Natural killer cell (primary cell): ENCODE measurements around the gene KLK14. TPM values are rescaled to one million over a fixed set of nuclear protein-coding genes. Genes with fewer than 3 reads are reported as not detected.

Experiments
- ATAC-seq, 3 donors: fragments of 150-1000 bp in 2 of 3; fragments of 200-7000 bp in 1 of 3; cut with Tn5 transposase; 1 replicate in 1 of 3; 2 replicates in 2 of 3; pipeline ENCODE4 v1.10.0; 2021; ENCODE audit warnings: mild to moderate bottlenecking in 2 of 3, moderate library complexity in 2 of 3
- DNase-seq, 2 donors: peaks; one replicate each; pipeline versions ENCODE4 v3.0.0 to v3.0.0-alpha.2; 2013 to 2021; ENCODE audit warnings: mixed read lengths in 1 of 2
- H3K27ac ChIP-seq: one replicate; pipeline ENCODE4 v1.5.1; 2013; ENCODE audit warnings: mild to moderate bottlenecking, low read length
- H3K27me3 ChIP-seq: one replicate; pipeline ENCODE4 v1.6.1; 2013; ENCODE audit warnings: low read length; ENCODE audit not compliant: control insufficient read depth, insufficient read depth
- H3K36me3 ChIP-seq: one replicate; pipeline ENCODE4 v1.6.1; 2013; ENCODE audit warnings: low read length; ENCODE audit not compliant: control insufficient read depth, insufficient read depth
- H3K4me1 ChIP-seq: one replicate; pipeline ENCODE4 v1.6.1; 2013; ENCODE audit warnings: low read length; ENCODE audit not compliant: control insufficient read depth, insufficient read depth
- H3K4me3 ChIP-seq: one replicate; pipeline ENCODE4 v1.5.1; 2013; ENCODE audit warnings: low read length
- H3K9me3 ChIP-seq: one replicate; pipeline ENCODE4 v1.6.1; 2013; ENCODE audit warnings: low read length; ENCODE audit not compliant: control insufficient read depth, insufficient read depth
- H3K27ac Mint-ChIP-seq, 2 donors: one replicate each; pipeline ENCODE4 v1.8.0; 2022; ENCODE audit warnings: mild to moderate bottlenecking in 2 of 2, mixed read lengths in 2 of 2, moderate library complexity in 1 of 2
- H3K27me3 Mint-ChIP-seq, 2 donors: one replicate each; pipeline ENCODE4 v1.8.0; 2022; ENCODE audit warnings: low read depth in 2 of 2, mixed read lengths in 2 of 2
- H3K36me3 Mint-ChIP-seq: one replicate; pipeline ENCODE4 v1.8.0; 2022; ENCODE audit warnings: mixed read lengths
- H3K4me1 Mint-ChIP-seq, 2 donors: one replicate each; pipeline ENCODE4 v1.8.0; 2022; ENCODE audit warnings: mixed read lengths in 2 of 2
- H3K4me3 Mint-ChIP-seq: one replicate; pipeline ENCODE4 v1.8.0; 2022; ENCODE audit warnings: mild to moderate bottlenecking, moderate library complexity, mixed read lengths
- H3K9me3 Mint-ChIP-seq, 2 donors: one replicate each; pipeline ENCODE4 v1.8.0; 2022; ENCODE audit warnings: mixed read lengths in 2 of 2
- WGBS: methylation state at CpG from one replicate; pipeline ENCODE4 v1.1.7; 2013; ENCODE audit warnings: missing lambda C conversion rate; ENCODE audit not compliant: insufficient coverage; 5-methylcytosine and 5-hydroxymethylcytosine counted together
- intact Hi-C: fragments of 100-400 bp; cut with micrococcal nuclease; formaldehyde crosslinking; loops from one replicate; pipeline ENCODE4 v1.14.2; 2022
- total RNA-seq, 4 donors: library from RNA; stranded (reverse); fragments of 120-200 nt in 1 of 4; gene quantifications; one replicate each; pipeline versions ENCODE4 v1.2.3 to v1.2.4, GENCODE V29; 2013 to 2022
- TF ChIP-seq, protein P1 (sequence below): fragments of 200-600 bp; IDR thresholded peaks from one replicate; pipeline ENCODE4 v1.8.0; 2022; ENCODE audit warnings: antibody characterized with exemption

The KLK14 gene
- total RNA-seq, 3 donors from 2014 or later (not counting 1 experiment from before 2014, with no cell fraction given): 0.64 to 1.3 (median 1.1) TPM

DNA sequence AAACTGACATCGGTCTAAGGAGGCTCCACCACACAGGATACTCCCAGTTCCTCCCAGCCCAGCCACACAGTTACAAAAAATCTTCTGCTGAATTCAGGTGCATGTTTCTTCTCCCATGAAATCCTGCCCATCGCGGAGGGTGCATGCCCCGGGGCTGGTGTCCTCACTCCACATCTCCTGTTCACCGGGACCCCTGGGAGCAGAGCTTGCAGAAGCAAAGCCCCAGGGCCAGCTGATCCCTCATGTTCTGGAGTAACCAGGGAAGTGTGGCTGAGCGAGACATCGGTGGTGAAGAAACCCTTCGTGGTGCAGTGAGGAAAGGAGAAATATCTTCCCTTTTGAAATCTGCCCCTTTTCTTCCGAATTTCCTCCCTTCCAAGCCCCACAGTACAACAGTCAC lies 41.1 kb upstream of the KLK14 start:
- DNase-seq (no peak), ATAC-seq (no peak)
- Histone ChIP-seq H3K4me3 (peak overlapping the region; percentile 19), H3K9me3 (no peaks in the 10 kb centered on the region), H3K27me3 (no peaks in the 10 kb centered on the region), H3K27ac (peak overlapping the region; percentile 91), H3K4me1 (peaks cover 97% of the 10 kb centered on the region), H3K36me3 (no peaks in the 10 kb centered on the region)
- Mint-ChIP-seq H3K4me3 (peak overlapping the region; percentile 87), H3K36me3 (no peaks in the 10 kb centered on the region), H3K9me3 (no peaks in the 10 kb centered on the region), H3K27me3 (no peaks in the 10 kb centered on the region), H3K4me1 (peaks cover 77 to 93% of the 10 kb centered on the region in 2 donors), H3K27ac (peak overlapping the region; percentile 94 to 96)
- 53% methylated on average over 9 of the region's 9 CpGs for WGBS
- intact Hi-C loops: loop anchor here (5.0 kb wide), 1 partner anchor 43 kb away; no protein-coding TSS in a partner anchor
- TF ChIP-seq, protein P1, sequence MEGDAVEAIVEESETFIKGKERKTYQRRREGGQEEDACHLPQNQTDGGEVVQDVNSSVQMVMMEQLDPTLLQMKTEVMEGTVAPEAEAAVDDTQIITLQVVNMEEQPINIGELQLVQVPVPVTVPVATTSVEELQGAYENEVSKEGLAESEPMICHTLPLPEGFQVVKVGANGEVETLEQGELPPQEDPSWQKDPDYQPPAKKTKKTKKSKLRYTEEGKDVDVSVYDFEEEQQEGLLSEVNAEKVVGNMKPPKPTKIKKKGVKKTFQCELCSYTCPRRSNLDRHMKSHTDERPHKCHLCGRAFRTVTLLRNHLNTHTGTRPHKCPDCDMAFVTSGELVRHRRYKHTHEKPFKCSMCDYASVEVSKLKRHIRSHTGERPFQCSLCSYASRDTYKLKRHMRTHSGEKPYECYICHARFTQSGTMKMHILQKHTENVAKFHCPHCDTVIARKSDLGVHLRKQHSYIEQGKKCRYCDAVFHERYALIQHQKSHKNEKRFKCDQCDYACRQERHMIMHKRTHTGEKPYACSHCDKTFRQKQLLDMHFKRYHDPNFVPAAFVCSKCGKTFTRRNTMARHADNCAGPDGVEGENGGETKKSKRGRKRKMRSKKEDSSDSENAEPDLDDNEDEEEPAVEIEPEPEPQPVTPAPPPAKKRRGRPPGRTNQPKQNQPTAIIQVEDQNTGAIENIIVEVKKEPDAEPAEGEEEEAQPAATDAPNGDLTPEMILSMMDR: no peak

DNA sequence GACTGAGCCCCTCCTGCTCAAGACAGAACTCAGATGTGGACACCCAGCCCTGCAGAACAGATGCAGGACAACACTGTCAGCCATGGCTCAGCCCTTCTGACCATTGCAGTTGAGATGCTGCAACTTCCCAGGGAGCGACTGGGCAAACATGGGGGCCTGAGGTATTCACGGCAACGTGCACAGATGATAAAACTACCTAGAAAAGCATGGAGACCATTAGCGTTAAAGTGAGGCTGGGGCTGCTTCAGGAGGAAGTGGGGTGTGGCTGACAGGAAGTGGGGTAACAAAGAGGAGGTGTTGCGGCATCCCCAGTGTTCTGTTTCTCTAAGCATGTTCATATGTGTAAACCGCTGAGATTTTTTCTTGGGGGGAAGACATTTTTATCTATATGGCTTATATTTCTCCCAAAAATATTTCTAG lies 40.7 kb upstream of the KLK14 start:
- H3K27me3 Mint-ChIP-seq: no peaks in the 10 kb centered on the region
- Histone ChIP-seq H3K36me3 (no peaks in the 10 kb centered on the region), H3K27me3 (no peaks in the 10 kb centered on the region), H3K4me1 (peaks cover 93% of the 10 kb centered on the region), H3K4me3 (peak overlapping the region; percentile 19), H3K27ac (peak overlapping the region; percentile 91), H3K9me3 (no peaks in the 10 kb centered on the region)
- 10% methylated on average over 5 of the region's 6 CpGs for WGBS
- DNase-seq (peak; percentile 61 to 78), ATAC-seq (peak; percentile 58 to 88 (median 85))
- H3K4me3 Mint-ChIP-seq: peak overlapping the region; percentile 87
- intact Hi-C loops: loop anchor here (5.0 kb wide), 1 partner anchor 44 kb away; no protein-coding TSS in a partner anchor
- H3K9me3 Mint-ChIP-seq: no peaks in the 10 kb centered on the region
- TF ChIP-seq, protein P1: no peak
- H3K36me3 Mint-ChIP-seq: no peaks in the 10 kb centered on the region
- H3K4me1 Mint-ChIP-seq: peaks cover 77 to 90% of the 10 kb centered on the region in 2 donors
- H3K27ac Mint-ChIP-seq: peak overlapping the region; percentile 94 to 96

DNA sequence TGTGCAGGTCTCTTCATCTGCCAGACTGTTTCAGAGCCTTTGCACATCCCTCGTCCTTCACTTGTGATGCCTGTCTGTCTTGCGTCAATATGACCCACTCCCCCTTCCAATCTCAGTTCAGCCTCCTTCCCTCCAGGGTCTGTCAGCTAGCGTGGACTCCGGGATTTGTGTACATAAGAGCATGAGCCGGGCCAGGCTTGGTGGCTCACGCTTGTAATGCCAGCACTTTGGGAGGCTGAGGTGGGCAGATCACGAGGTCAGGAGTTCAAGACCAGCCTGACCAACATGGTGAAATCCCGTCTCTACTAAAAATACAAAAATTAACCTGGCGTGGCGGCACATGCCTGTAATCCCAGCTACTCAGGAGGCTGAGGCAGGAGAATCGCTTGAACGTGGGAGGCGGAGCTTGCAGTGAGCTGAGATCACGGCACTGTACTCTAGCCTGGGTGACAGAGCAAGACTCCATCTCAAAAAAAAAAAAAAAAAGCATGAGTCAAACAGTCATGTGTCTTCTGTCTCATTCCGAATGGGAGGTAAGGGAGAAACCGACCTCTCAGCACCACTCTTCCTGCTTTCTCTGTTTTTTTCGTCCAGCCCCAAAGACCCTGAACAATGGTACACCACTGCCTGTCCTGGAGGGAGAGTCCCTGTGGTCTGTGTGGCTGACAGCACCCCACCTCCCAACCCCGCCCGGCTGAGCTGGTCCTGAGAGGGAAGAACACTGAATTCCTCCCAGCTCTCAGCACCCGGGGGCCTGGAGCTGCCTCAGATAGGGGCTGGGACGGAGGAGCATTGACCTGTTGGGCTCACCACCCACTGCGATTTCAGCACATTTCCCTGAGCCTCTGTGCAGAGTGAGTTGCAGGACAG lies 39.7 kb upstream of the KLK14 start:
- intact Hi-C loops: loop anchor here (5.0 kb wide), 1 partner anchor 45 kb away; no protein-coding TSS in a partner anchor
- Mint-ChIP-seq H3K4me3 (peak overlapping the region; percentile 87), H3K4me1 (peaks cover 71 to 84% of the 10 kb centered on the region in 2 donors), H3K9me3 (no peaks in the 10 kb centered on the region), H3K27me3 (no peaks in the 10 kb centered on the region), H3K27ac (peak overlapping the region; percentile 94 to 96), H3K36me3 (no peaks in the 10 kb centered on the region)
- Histone ChIP-seq H3K36me3 (no peaks in the 10 kb centered on the region), H3K4me1 (peaks cover 82% of the 10 kb centered on the region), H3K9me3 (no peaks in the 10 kb centered on the region), H3K27ac (peak overlapping the region; percentile 91), H3K27me3 (no peaks in the 10 kb centered on the region), H3K4me3 (peak overlapping the region; percentile 5)
- DNase-seq (peak in 1 of 2 donors; percentile 28), ATAC-seq (peak; percentile 24 to 64 (median 35))
- TF ChIP-seq, protein P1: no peak
- 66% methylated on average over 22 of the region's 22 CpGs for whole genome bisulfite sequencing
